Measurements from ENCODE around the gene FCAMR.

DNA sequence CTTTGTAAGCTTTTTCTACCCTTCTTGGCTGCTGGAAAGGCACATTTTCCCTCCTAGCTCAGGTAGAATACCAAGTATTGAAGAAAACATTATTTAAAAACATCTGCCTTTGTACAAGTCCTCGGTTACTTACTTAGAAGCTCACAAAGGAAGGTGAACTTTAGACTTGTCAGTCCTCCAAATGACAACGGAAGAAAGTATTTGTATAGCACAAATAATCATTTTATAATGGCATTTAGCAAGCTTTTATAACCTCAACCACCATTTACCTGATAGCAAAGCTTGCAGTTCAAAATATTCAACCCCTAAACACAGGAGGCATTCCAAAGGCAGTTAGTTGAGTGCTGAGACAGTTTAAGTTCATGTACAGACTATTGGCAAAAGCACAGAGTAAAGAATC, 2.5 kb upstream of the FCAMR start:
- no peak for TF ChIP-seq CTCF (IDR thresholded peaks at IDR 0.05)
- TF ChIP-seq, protein P1, sequence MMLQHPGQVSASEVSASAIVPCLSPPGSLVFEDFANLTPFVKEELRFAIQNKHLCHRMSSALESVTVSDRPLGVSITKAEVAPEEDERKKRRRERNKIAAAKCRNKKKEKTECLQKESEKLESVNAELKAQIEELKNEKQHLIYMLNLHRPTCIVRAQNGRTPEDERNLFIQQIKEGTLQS (CRISPR knock-in tag; conservative IDR thresholded peaks at IDR 0.05), result no peak
- TF ChIP-seq NR2C2 (CRISPR knock-in tag; IDR thresholded peaks at IDR 0.05), result no peak
- TF ChIP-seq SMAD4 (CRISPR knock-in tag; IDR thresholded peaks at IDR 0.05), result no peak
- TF ChIP-seq, protein P2, sequence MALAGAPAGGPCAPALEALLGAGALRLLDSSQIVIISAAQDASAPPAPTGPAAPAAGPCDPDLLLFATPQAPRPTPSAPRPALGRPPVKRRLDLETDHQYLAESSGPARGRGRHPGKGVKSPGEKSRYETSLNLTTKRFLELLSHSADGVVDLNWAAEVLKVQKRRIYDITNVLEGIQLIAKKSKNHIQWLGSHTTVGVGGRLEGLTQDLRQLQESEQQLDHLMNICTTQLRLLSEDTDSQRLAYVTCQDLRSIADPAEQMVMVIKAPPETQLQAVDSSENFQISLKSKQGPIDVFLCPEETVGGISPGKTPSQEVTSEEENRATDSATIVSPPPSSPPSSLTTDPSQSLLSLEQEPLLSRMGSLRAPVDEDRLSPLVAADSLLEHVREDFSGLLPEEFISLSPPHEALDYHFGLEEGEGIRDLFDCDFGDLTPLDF (CRISPR knock-in tag; IDR thresholded peaks at IDR 0.05), result no peak
- TF ChIP-seq, protein P3, sequence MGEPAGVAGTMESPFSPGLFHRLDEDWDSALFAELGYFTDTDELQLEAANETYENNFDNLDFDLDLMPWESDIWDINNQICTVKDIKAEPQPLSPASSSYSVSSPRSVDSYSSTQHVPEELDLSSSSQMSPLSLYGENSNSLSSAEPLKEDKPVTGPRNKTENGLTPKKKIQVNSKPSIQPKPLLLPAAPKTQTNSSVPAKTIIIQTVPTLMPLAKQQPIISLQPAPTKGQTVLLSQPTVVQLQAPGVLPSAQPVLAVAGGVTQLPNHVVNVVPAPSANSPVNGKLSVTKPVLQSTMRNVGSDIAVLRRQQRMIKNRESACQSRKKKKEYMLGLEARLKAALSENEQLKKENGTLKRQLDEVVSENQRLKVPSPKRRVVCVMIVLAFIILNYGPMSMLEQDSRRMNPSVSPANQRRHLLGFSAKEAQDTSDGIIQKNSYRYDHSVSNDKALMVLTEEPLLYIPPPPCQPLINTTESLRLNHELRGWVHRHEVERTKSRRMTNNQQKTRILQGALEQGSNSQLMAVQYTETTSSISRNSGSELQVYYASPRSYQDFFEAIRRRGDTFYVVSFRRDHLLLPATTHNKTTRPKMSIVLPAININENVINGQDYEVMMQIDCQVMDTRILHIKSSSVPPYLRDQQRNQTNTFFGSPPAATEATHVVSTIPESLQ (CRISPR knock-in tag; IDR thresholded peaks at IDR 0.05), result no peak
- TF ChIP-seq E2F5 (CRISPR knock-in tag; IDR thresholded peaks at IDR 0.05), result no peak
- TF ChIP-seq, protein P4, sequence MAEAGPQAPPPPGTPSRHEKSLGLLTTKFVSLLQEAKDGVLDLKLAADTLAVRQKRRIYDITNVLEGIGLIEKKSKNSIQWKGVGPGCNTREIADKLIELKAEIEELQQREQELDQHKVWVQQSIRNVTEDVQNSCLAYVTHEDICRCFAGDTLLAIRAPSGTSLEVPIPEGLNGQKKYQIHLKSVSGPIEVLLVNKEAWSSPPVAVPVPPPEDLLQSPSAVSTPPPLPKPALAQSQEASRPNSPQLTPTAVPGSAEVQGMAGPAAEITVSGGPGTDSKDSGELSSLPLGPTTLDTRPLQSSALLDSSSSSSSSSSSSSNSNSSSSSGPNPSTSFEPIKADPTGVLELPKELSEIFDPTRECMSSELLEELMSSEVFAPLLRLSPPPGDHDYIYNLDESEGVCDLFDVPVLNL (CRISPR knock-in tag; IDR thresholded peaks at IDR 0.05; ENCODE audit: borderline replicate concordance, low read depth), result no peak
- no peak for TF ChIP-seq TCF7 (CRISPR knock-in tag; IDR thresholded peaks at IDR 0.05; ENCODE audit: low read depth)
- no peak for TF ChIP-seq ATF2 (CRISPR knock-in tag; IDR thresholded peaks at IDR 0.05; ENCODE audit: borderline replicate concordance, low read depth)
- TF ChIP-seq ZNF232 (CRISPR knock-in tag; IDR thresholded peaks at IDR 0.05), result no peak
- TF ChIP-seq PREB (CRISPR knock-in tag; IDR thresholded peaks at IDR 0.05; ENCODE audit: borderline replicate concordance), result no peak

Data from WTC11 (cell line).